OCI-LY7 (cell line): Measurements from ENCODE around the gene VPS9D1. TPM values are rescaled to one million over a fixed set of nuclear protein-coding genes. Genes with fewer than 3 reads are reported as not detected.

Source experiments
- BruUV-seq: library from RNA; stranded (reverse); fragments of 400-500 nt; replicated peaks from 2 replicates; lab custom pipeline; 2021; lab: Mats Ljungman, UMichigan
- CTCF ChIA-PET: fragments of 300-600 bp; sonication (Branson Sonifier 250); formaldehyde crosslinking; loops from one replicate; lab custom pipeline; 2022; ENCODE audit warnings: antibody characterized with exemption; ENCODE audit not compliant: unreplicated experiment; lab: Charles Lee
- POLR2A ChIA-PET: fragments of 300-600 bp; sonication (Branson Sonifier 250); formaldehyde crosslinking; loops from one replicate; lab custom pipeline; 2022; ENCODE audit warnings: antibody characterized with exemption; lab: Charles Lee
- DNase-seq: peaks from one replicate; pipeline ENCODE4 v3.0.0-alpha.2; 2015; ENCODE audit warnings: low spot score
- H2AFZ ChIP-seq: fragments of 200-600 bp; sonication (generic), shearing (Covaris generic); 2 replicates; pipeline ENCODE4 v1.6.1; 2014; ENCODE audit warnings: mild to moderate bottlenecking, antibody characterized with exemption, low read length, moderate library complexity
- H3K27ac ChIP-seq: fragments of 200-600 bp; sonication (generic); 2 replicates; pipeline ENCODE4 v1.5.1; 2014; ENCODE audit warnings: mixed run types, low read depth, mild to moderate bottlenecking, moderate library complexity, low read length, inconsistent platforms; ENCODE audit not compliant: poor library complexity, severe bottlenecking
- H3K36me3 ChIP-seq: fragments of 200-600 bp; sonication (generic); 2 replicates; pipeline ENCODE4 v1.6.1; 2014; ENCODE audit warnings: mild to moderate bottlenecking, antibody characterized with exemption, low read length, moderate library complexity, mixed read lengths; ENCODE audit not compliant: insufficient read depth
- H3K4me1 ChIP-seq: fragments of 200-600 bp; sonication (generic); 2 replicates; pipeline ENCODE4 v1.5.1; 2014; ENCODE audit warnings: mild to moderate bottlenecking, low read length; ENCODE audit not compliant: insufficient read depth, poor library complexity, severe bottlenecking
- H3K4me2 ChIP-seq: fragments of 200-600 bp; sonication (generic); 2 replicates; pipeline ENCODE4 v1.6.1; 2014; ENCODE audit warnings: mild to moderate bottlenecking, low read length
- H3K4me3 ChIP-seq: fragments of 200-600 bp; sonication (generic); 2 replicates; pipeline ENCODE4 v1.5.1; 2014; ENCODE audit warnings: mild to moderate bottlenecking, low read depth, low read length; ENCODE audit not compliant: poor library complexity, severe bottlenecking
- H3K79me2 ChIP-seq: fragments of 200-600 bp; sonication (generic); 2 replicates; pipeline ENCODE4 v1.6.1; 2016; ENCODE audit warnings: low read depth, mild to moderate bottlenecking, low read length, moderate library complexity, mixed read lengths; ENCODE audit not compliant: insufficient read depth
- H3K9me2 ChIP-seq: fragments of 200-600 bp; sonication (generic); 2 replicates; pipeline ENCODE4 v1.6.1; 2016; ENCODE audit warnings: mild to moderate bottlenecking, low read length, mixed read lengths; ENCODE audit not compliant: insufficient read depth
- H3K9me3 ChIP-seq: fragments of 200-600 bp; sonication (generic); 2 replicates; pipeline ENCODE4 v1.6.1; 2014; ENCODE audit warnings: mild to moderate bottlenecking, mixed run types, low read length, mixed read lengths
- H4K20me1 ChIP-seq: fragments of 200-600 bp; sonication (generic); 2 replicates; pipeline ENCODE4 v1.6.1; 2014; ENCODE audit warnings: mild to moderate bottlenecking, antibody characterized with exemption, low read length, moderate library complexity, mixed read lengths; ENCODE audit not compliant: insufficient read depth
- EZH2phosphoT487 ChIP-seq: fragments of 200-600 bp; sonication (generic); IDR thresholded peaks from 2 replicates; pipeline ENCODE4 v1.6.1; 2018; ENCODE audit warnings: low read depth, borderline replicate concordance, mild to moderate bottlenecking, mixed run types, antibody characterized with exemption, low read length, moderate library complexity, mixed read lengths
- intact Hi-C: fragments of 100-400 bp; cut with micrococcal nuclease; formaldehyde crosslinking; loops from one replicate; pipeline ENCODE4 v1.10.0; 2022; ENCODE audit not compliant: unreplicated experiment
- total RNA-seq, 2 experiments: library from RNA; depleted of rRNA in 1 of 2; stranded (reverse); fragments of >200 nt in 1 of 2; shearing (Covaris generic) in 1 of 2; gene quantifications; 2 replicates each; pipeline ENCODE4 v1.2.3, GENCODE V29; 2014 to 2022
- TF ChIP-seq, protein P1 (sequence below): fragments of 200-600 bp; sonication (generic); conservative IDR thresholded peaks from 2 replicates; pipeline ENCODE4 v1.5.1; 2014; ENCODE audit warnings: mild to moderate bottlenecking, antibody characterized with exemption, low read length, moderate library complexity, mixed read lengths

The VPS9D1 gene
- total RNA-seq, 2 experiments from 2014 or later: 3.1 to 4.6 TPM

DNA sequence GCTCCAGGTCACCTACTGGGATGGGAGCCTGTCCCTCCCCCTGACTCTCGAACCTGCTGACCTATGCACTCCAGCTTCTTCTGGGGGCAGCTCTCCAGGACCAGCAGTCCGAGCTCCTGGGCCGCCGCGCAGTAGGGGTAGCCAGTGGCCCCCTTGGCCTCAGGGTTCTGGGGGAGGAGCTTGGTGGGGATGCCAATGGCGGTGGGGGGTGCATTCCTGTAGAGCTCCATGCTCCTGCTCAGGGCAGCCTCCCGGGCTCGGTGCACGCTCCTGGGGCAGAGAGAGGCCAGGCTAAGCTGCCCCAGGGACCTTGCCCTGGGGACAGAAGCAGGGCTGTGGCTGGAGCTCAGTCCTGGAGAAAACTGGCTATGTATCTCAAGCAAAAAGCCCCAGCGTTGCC, 11.5 kb downstream of the VPS9D1 start:
- Histone ChIP-seq H3K36me3 (peaks cover 4% of the 10 kb centered on the region), H4K20me1 (no peaks in the 10 kb centered on the region), H3K4me2 (no peak overlapping the region), H3K4me3 (no peak overlapping the region), H3K27ac (no peak overlapping the region), H3K4me1 (peaks cover 5% of the 10 kb centered on the region), H2AFZ (no peak overlapping the region), H3K9me2 (no peaks in the 10 kb centered on the region), H3K79me2 (no peaks in the 10 kb centered on the region), H3K9me3 (no peaks in the 10 kb centered on the region)
- BruUV-seq: no TSS peak
- CTCF ChIA-PET: no interaction called here
- no peak for DNase-seq
- TF ChIP-seq, protein P1, sequence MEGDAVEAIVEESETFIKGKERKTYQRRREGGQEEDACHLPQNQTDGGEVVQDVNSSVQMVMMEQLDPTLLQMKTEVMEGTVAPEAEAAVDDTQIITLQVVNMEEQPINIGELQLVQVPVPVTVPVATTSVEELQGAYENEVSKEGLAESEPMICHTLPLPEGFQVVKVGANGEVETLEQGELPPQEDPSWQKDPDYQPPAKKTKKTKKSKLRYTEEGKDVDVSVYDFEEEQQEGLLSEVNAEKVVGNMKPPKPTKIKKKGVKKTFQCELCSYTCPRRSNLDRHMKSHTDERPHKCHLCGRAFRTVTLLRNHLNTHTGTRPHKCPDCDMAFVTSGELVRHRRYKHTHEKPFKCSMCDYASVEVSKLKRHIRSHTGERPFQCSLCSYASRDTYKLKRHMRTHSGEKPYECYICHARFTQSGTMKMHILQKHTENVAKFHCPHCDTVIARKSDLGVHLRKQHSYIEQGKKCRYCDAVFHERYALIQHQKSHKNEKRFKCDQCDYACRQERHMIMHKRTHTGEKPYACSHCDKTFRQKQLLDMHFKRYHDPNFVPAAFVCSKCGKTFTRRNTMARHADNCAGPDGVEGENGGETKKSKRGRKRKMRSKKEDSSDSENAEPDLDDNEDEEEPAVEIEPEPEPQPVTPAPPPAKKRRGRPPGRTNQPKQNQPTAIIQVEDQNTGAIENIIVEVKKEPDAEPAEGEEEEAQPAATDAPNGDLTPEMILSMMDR: no peak
- no peak for TF ChIP-seq EZH2phosphoT487
- POLR2A ChIA-PET: no interaction called here
- intact Hi-C loops: loop anchor here (10.0 kb wide), 1 partner anchor 306 kb away; the partner anchor contains the start of gene DBNDD1

DNA sequence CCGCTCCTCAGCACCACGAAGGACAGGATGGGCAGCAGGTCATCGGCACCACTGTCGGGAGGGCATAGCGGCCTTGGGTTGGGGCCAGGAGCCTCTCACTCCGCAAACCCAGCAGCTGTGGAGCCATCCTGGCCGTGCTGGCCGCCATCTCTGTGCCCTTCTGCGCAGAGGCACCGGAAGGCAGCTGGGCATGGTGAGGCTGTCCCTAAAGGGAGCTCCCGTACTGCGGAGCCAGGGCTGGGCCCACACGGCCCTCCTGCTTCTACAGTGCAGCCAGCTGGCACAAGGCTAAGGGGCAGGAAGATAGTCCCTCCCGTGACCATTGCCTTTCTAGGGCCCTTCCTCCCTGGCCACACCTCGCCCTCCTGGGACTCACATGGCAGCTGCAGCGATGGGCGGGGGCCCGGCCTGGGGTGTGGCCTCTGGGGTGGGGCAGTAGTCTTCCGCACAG, 12.2 kb downstream of the VPS9D1 start:
- no peaks in the 10 kb centered on the region for H3K79me2 ChIP-seq
- DNase-seq: no peak
- intact Hi-C loops: loop anchor here (10.0 kb wide), 1 partner anchor 306 kb away; the partner anchor contains the start of gene DBNDD1
- H3K4me2 ChIP-seq: no peak overlapping the region
- TF ChIP-seq EZH2phosphoT487: no peak
- TF ChIP-seq, protein P1: no peak
- peaks cover 5% of the 10 kb centered on the region for H3K4me1 ChIP-seq
- no peak overlapping the region for H2AFZ ChIP-seq
- H3K36me3 ChIP-seq: peaks cover 2% of the 10 kb centered on the region; the same call in 1 of the 2 replicates
- no peaks in the 10 kb centered on the region for H4K20me1 ChIP-seq
- no peak overlapping the region for H3K4me3 ChIP-seq
- no TSS peak for BruUV-seq
- POLR2A ChIA-PET: interaction anchor here (1.2 kb wide), 1 partner anchor 165 kb away, joined by 3 read pairs; the partner anchor contains the start of gene TCF25
- no peak overlapping the region for H3K27ac ChIP-seq
- no peaks in the 10 kb centered on the region for H3K9me3 ChIP-seq
- no peaks in the 10 kb centered on the region for H3K9me2 ChIP-seq
- CTCF ChIA-PET: no interaction called here

DNA sequence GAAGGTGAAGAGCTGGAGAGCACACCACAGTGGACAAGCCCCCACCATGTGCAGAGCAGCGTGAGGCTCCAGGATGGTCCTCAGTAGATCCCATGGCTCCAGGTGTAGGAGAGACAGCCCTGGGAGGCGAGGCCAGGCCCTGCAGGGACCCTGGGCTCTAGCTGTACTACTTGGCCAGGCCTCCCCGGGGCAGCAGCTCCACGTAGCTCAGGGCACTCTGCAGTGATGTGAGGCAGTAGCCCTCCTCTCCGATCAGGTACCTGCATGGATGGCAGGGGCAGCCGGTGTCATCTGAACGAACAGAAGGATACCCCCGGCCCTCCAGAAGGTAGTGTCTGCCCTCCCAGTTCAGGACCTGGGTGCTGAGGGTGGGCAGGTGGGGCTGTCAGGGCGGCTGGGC, 13.0 kb downstream of the VPS9D1 start:
- ChIA-PET POLR2A (interaction anchor here (0.5 to 1.2 kb wide), 3 partner anchors 9 to 166 kb away, joined by 3 read pairs; partner anchors contain the start of gene TCF25), CTCF (no interaction called here)
- no peaks in the 10 kb centered on the region for H4K20me1 ChIP-seq
- H3K4me3 ChIP-seq: no peak overlapping the region
- no peaks in the 10 kb centered on the region for H3K36me3 ChIP-seq
- no peak for TF ChIP-seq EZH2phosphoT487
- TF ChIP-seq, protein P1: no peak
- no peak overlapping the region for H3K27ac ChIP-seq
- peaks cover 2% of the 10 kb centered on the region for H3K4me1 ChIP-seq
- intact Hi-C loops: loop anchor here (2.0 to 10.0 kb wide), 2 partner anchors 153 to 307 kb away; partner anchors contain the start of gene DBNDD1
- no TSS peak for BruUV-seq
- no peak overlapping the region for H3K4me2 ChIP-seq
- DNase-seq: no peak
- H2AFZ ChIP-seq: no peak overlapping the region
- H3K79me2 ChIP-seq: no peaks in the 10 kb centered on the region
- no peaks in the 10 kb centered on the region for H3K9me2 ChIP-seq
- no peaks in the 10 kb centered on the region for H3K9me3 ChIP-seq
